Karpas-422 (cell line): Measurements from ENCODE around the gene LDLRAP1. TPM values are rescaled to one million over a fixed set of nuclear protein-coding genes. Genes with fewer than 3 reads are reported as not detected.

ENCODE experiments used
- DNase-seq: peaks from one replicate; pipeline ENCODE4 v3.0.0-alpha.2; 2015
- H2AFZ ChIP-seq: fragments of 200-600 bp; sonication (generic); 2 replicates; pipeline ENCODE4 v1.6.1; 2014; ENCODE audit warnings: antibody characterized with exemption, low read length, mixed read lengths
- H3K27ac ChIP-seq: fragments of 200-600 bp; sonication (generic); 2 replicates; pipeline ENCODE4 v1.5.1; 2014; ENCODE audit warnings: mild to moderate bottlenecking, low read length, moderate library complexity
- H3K27me3 ChIP-seq: fragments of 200-600 bp; sonication (generic); 2 replicates; pipeline ENCODE4 v1.6.1; 2014; ENCODE audit warnings: low read length, mixed read lengths
- H3K36me3 ChIP-seq: fragments of 200-600 bp; sonication (generic); 2 replicates; pipeline ENCODE4 v1.6.1; 2014; ENCODE audit warnings: low read length, mixed read lengths; ENCODE audit not compliant: insufficient read depth
- H3K4me1 ChIP-seq: fragments of 200-600 bp; sonication (generic); 2 replicates; pipeline ENCODE4 v1.6.1; 2014; ENCODE audit warnings: mild to moderate bottlenecking, low read length, mixed read lengths
- H3K4me2 ChIP-seq: fragments of 200-600 bp; sonication (generic); 2 replicates; pipeline ENCODE4 v1.6.1; 2014; ENCODE audit warnings: low read length, low read depth, mild to moderate bottlenecking; ENCODE audit not compliant: poor library complexity, severe bottlenecking
- H3K4me3 ChIP-seq: fragments of 200-600 bp; sonication (generic); 2 replicates; pipeline ENCODE4 v1.5.1; 2014; ENCODE audit warnings: mild to moderate bottlenecking, antibody characterized with exemption, low read length, mixed read lengths
- H3K79me2 ChIP-seq: fragments of 200-600 bp; sonication (generic); 2 replicates; pipeline ENCODE4 v1.6.1; 2014; ENCODE audit warnings: mild to moderate bottlenecking, low read length, mixed read lengths
- H3K9ac ChIP-seq: fragments of 200-600 bp; sonication (generic); 2 replicates; pipeline ENCODE4 v1.6.0; 2014; ENCODE audit warnings: low read length
- H3K9me2 ChIP-seq: fragments of 200-600 bp; sonication (generic), shearing (Covaris generic); replicated peaks from 2 replicates; pipeline ENCODE4 v1.6.0; 2014; ENCODE audit warnings: mild to moderate bottlenecking, low read length, moderate library complexity; ENCODE audit not compliant: insufficient read depth
- H3K9me3 ChIP-seq: fragments of 300-700, 200-600 bp; sonication (generic); 2 replicates; pipeline ENCODE4 v1.6.1; 2014; ENCODE audit warnings: low read length, mixed read lengths
- H4K20me1 ChIP-seq: fragments of 200-600 bp; sonication (generic); 2 replicates; pipeline ENCODE4 v1.6.1; 2014; ENCODE audit warnings: mild to moderate bottlenecking, antibody characterized with exemption, low read length, low read depth; ENCODE audit not compliant: insufficient read depth
- total RNA-seq: library from RNA; depleted of rRNA; stranded (reverse); fragments of >200 nt; shearing (Covaris generic); gene quantifications from 2 replicates; pipeline ENCODE4 v1.2.3, GENCODE V29; 2014; ENCODE audit warnings: low replicate concordance; rRNA removed

LDLRAP1 gene
- total RNA-seq: not detected in 2 replicates

GRCh38 chr1:25543425-25544242 is at the start of gene LDLRAP1:
LDLRAP1 (plus strand) TSS chr1:25543606; CDS start chr1:25543699, 93 bp downstream.
- H3K9ac ChIP-seq: no peak within 1 kb of the TSS
- no peaks in the 10 kb centered on the region for H3K9me2 ChIP-seq
- H3K4me1 ChIP-seq: peaks cover 3% of the 10 kb centered on the region
- no peak for DNase-seq
- no peaks in the 10 kb centered on the region for H3K79me2 ChIP-seq
- no peaks in the 10 kb centered on the region for H3K36me3 ChIP-seq
- no peak within 1 kb of the TSS for H2AFZ ChIP-seq
- no peak within 1 kb of the TSS for H3K4me3 ChIP-seq
- H3K27ac ChIP-seq: no peak within 1 kb of the TSS
- H3K27me3 ChIP-seq: no peaks in the 10 kb centered on the region
- no peaks in the 10 kb centered on the region for H3K9me3 ChIP-seq
- H3K4me2 ChIP-seq: no peak within 1 kb of the TSS
- H4K20me1 ChIP-seq: 0 out of 2 replicates have a peak, but pooled peaks cover 4% of the 10 kb centered on the region

GRCh38 chr1:25494952-25495351 is 48.5 kb upstream of the LDLRAP1 start:
- H3K9me2 ChIP-seq: no peaks in the 10 kb centered on the region
- no peak for DNase-seq
- H3K79me2 ChIP-seq: no peaks in the 10 kb centered on the region
- H3K4me3 ChIP-seq: no peak overlapping the region
- no peak overlapping the region for H3K9ac ChIP-seq
- no peaks in the 10 kb centered on the region for H4K20me1 ChIP-seq
- H3K4me2 ChIP-seq: no peak overlapping the region
- H3K36me3 ChIP-seq: peaks cover 47% of the 10 kb centered on the region; the same call in 1 of the 2 replicates
- no peaks in the 10 kb centered on the region for H3K27me3 ChIP-seq
- H3K9me3 ChIP-seq: no peaks in the 10 kb centered on the region
- no peaks in the 10 kb centered on the region for H3K4me1 ChIP-seq
- H2AFZ ChIP-seq: no peak overlapping the region
- no peak overlapping the region for H3K27ac ChIP-seq

- H3K27ac ChIP-seq: no peak overlapping the region
- H3K4me2 ChIP-seq: no peak overlapping the region
- no peaks in the 10 kb centered on the region for H3K27me3 ChIP-seq
- H3K9me2 ChIP-seq: no peaks in the 10 kb centered on the region
- peaks cover 32% of the 10 kb centered on the region for H3K4me1 ChIP-seq
- no peak for DNase-seq
- H3K9ac ChIP-seq: no peak overlapping the region
- H3K79me2 ChIP-seq: no peaks in the 10 kb centered on the region
- H3K4me3 ChIP-seq: no peak overlapping the region
- H4K20me1 ChIP-seq: no peaks in the 10 kb centered on the region
- peaks cover 37% of the 10 kb centered on the region for H3K36me3 ChIP-seq
- no peaks in the 10 kb centered on the region for H3K9me3 ChIP-seq
- H2AFZ ChIP-seq: no peak overlapping the region
Measured at GRCh38 chr1:25500694-25501093, 42.7 kb upstream of the LDLRAP1 start.

- Histone ChIP-seq H3K27ac (no peak overlapping the region), H3K4me2 (no peak overlapping the region), H4K20me1 (no peaks in the 10 kb centered on the region), H3K9me2 (no peaks in the 10 kb centered on the region), H3K27me3 (no peaks in the 10 kb centered on the region), H3K9ac (no peak overlapping the region), H3K4me3 (no peak overlapping the region), H3K36me3 (peaks cover 36% of the 10 kb centered on the region), H3K9me3 (no peaks in the 10 kb centered on the region), H2AFZ (no peak overlapping the region), H3K4me1 (peaks cover 36% of the 10 kb centered on the region), H3K79me2 (no peaks in the 10 kb centered on the region)
- DNase-seq: peak; percentile 65
Measured at GRCh38 chr1:25501235-25502058, 42.0 kb upstream of the LDLRAP1 start.

- Histone ChIP-seq H3K9ac (no peak overlapping the region), H4K20me1 (no peaks in the 10 kb centered on the region), H3K4me3 (no peak overlapping the region)
Measured at GRCh38 chr1:25502957-25503356, 40.4 kb upstream of the LDLRAP1 start.

GRCh38 chr1:25503551-25504426 is 39.6 kb upstream of the LDLRAP1 start:
- no peak overlapping the region for H3K4me3 ChIP-seq
- H3K9me3 ChIP-seq: no peaks in the 10 kb centered on the region
- peak overlapping the region; percentile 43 for H3K4me2 ChIP-seq
- peaks cover 36% of the 10 kb centered on the region for H3K4me1 ChIP-seq
- H3K9me2 ChIP-seq: no peaks in the 10 kb centered on the region
- H3K36me3 ChIP-seq: peaks cover 19% of the 10 kb centered on the region
- H4K20me1 ChIP-seq: no peaks in the 10 kb centered on the region
- no peak overlapping the region for H2AFZ ChIP-seq
- no peaks in the 10 kb centered on the region for H3K79me2 ChIP-seq
- peak overlapping the region; percentile 17; the same call in 1 of the 2 replicates for H3K9ac ChIP-seq
- no peak overlapping the region for H3K27ac ChIP-seq
- no peaks in the 10 kb centered on the region for H3K27me3 ChIP-seq
- DNase-seq: peak; percentile 87

More at GRCh38 chr1:25502957-25503356, 40.4 kb upstream of the LDLRAP1 start:
- Histone ChIP-seq H3K9me3 (no peaks in the 10 kb centered on the region), H3K79me2 (no peaks in the 10 kb centered on the region), H3K9me2 (no peaks in the 10 kb centered on the region), H3K36me3 (peaks cover 26% of the 10 kb centered on the region), H3K27ac (no peak overlapping the region), H3K27me3 (no peaks in the 10 kb centered on the region), H3K4me2 (no peak overlapping the region), H2AFZ (no peak overlapping the region), H3K4me1 (peaks cover 36% of the 10 kb centered on the region)
- no peak for DNase-seq

GRCh38 chr1:25504706-25505595 is 38.5 kb upstream of the LDLRAP1 start:
- Histone ChIP-seq H3K4me2 (peak overlapping the region; percentile 43), H4K20me1 (no peaks in the 10 kb centered on the region), H3K9ac (peak overlapping the region; percentile 10), H3K36me3 (peaks cover 13% of the 10 kb centered on the region), H3K4me3 (peak overlapping the region; percentile 10; the same call in 1 of the 2 replicates), H3K27ac (peak overlapping the region; percentile 70), H3K79me2 (no peaks in the 10 kb centered on the region), H3K27me3 (no peaks in the 10 kb centered on the region), H2AFZ (no peak overlapping the region), H3K4me1 (peaks cover 36% of the 10 kb centered on the region), H3K9me3 (no peaks in the 10 kb centered on the region), H3K9me2 (no peaks in the 10 kb centered on the region)
- peak; percentile 62 for DNase-seq
